Mesenchymal stem cell (in vitro differentiated cells and primary cell): ENCODE data around the gene PLCB1. TPM values are rescaled to one million over a fixed set of nuclear protein-coding genes. Genes with fewer than 3 reads are reported as not detected.
A peak's percentile ranks its signal among the peaks of the same experiment; 100 is the strongest.

Experiments used
- DNase-seq: peaks from one replicate; pipeline ENCODE4 v3.0.0-alpha.2; 2013
- H2AFZ ChIP-seq: one replicate; pipeline ENCODE4 v1.6.1; 2013; ENCODE audit warnings: low read depth, mild to moderate bottlenecking, control low read depth, inconsistent platforms, low read length, moderate library complexity
- H2AK5ac ChIP-seq: 2 replicates; pipeline ENCODE4 v1.6.1; 2013; ENCODE audit warnings: low read length, moderate library complexity, mild to moderate bottlenecking, inconsistent platforms; ENCODE audit not compliant: severe bottlenecking
- H2BK120ac ChIP-seq: one replicate; pipeline ENCODE4 v1.6.1; 2013; ENCODE audit warnings: low read depth, mild to moderate bottlenecking, inconsistent platforms, low read length, moderate library complexity
- H2BK12ac ChIP-seq, 2 experiments: one replicate each; pipeline ENCODE4 v1.6.1; 2013; ENCODE audit warnings: inconsistent platforms in 2 of 2, low read length in 2 of 2, mild to moderate bottlenecking in 2 of 2, moderate library complexity in 2 of 2, control low read depth in 1 of 2
- H2BK15ac ChIP-seq: one replicate; pipeline ENCODE4 v1.6.1; 2013; ENCODE audit warnings: mild to moderate bottlenecking, low read depth, inconsistent platforms; ENCODE audit not compliant: poor library complexity, severe bottlenecking
- H2BK5ac ChIP-seq: 2 replicates; pipeline ENCODE4 v1.6.1; 2013; ENCODE audit warnings: low read depth, mild to moderate bottlenecking, low read length, control low read depth, inconsistent platforms; ENCODE audit not compliant: poor library complexity, severe bottlenecking
- H3K14ac ChIP-seq, 2 experiments: one replicate each; pipeline ENCODE4 v1.6.1; 2013; ENCODE audit warnings: inconsistent platforms in 2 of 2, low read length in 2 of 2, control low read depth in 1 of 2, mild to moderate bottlenecking in 1 of 2, moderate library complexity in 1 of 2
- H3K18ac ChIP-seq, 2 experiments: one replicate each; pipeline ENCODE4 v1.6.1; 2013; ENCODE audit warnings: inconsistent platforms in 2 of 2, low read length in 2 of 2, control low read depth in 1 of 2, low read depth in 1 of 2, mild to moderate bottlenecking in 1 of 2
- H3K23ac ChIP-seq, 2 experiments: one replicate each; pipeline ENCODE4 v1.6.1; 2013; ENCODE audit warnings: inconsistent platforms in 2 of 2, low read length in 2 of 2, mild to moderate bottlenecking in 2 of 2, moderate library complexity in 2 of 2, control low read depth in 1 of 2
- H3K27ac ChIP-seq: 2 replicates; pipeline ENCODE4 v1.5.1; 2013; ENCODE audit warnings: mild to moderate bottlenecking, moderate library complexity, low read length, control low read depth, inconsistent platforms; ENCODE audit not compliant: poor library complexity, severe bottlenecking
- H3K27me3 ChIP-seq, 2 experiments: 2 replicates each; pipeline versions ENCODE4 v1.6.1 to v1.7.0; 2013; ENCODE audit warnings: low read length in 2 of 2, mild to moderate bottlenecking in 2 of 2, moderate library complexity in 2 of 2, control low read depth in 1 of 2, inconsistent platforms in 1 of 2; ENCODE audit not compliant: control insufficient read depth in 1 of 2, insufficient read depth in 1 of 2
- H3K36me3 ChIP-seq, 2 experiments: 2 replicates each; pipeline versions ENCODE4 v1.6.1 to v1.7.0; 2013; ENCODE audit warnings: low read length in 2 of 2, control low read depth in 1 of 2, inconsistent platforms in 1 of 2, low read depth in 1 of 2, mild to moderate bottlenecking in 1 of 2; ENCODE audit not compliant: insufficient read depth in 2 of 2, control insufficient read depth in 1 of 2
- H3K4ac ChIP-seq, 2 experiments: one replicate each; pipeline ENCODE4 v1.6.1; 2013; ENCODE audit warnings: inconsistent platforms in 2 of 2, low read length in 2 of 2, mild to moderate bottlenecking in 2 of 2, moderate library complexity in 2 of 2, control low read depth in 1 of 2, low read depth in 1 of 2
- H3K4me1 ChIP-seq: 2 replicates; pipeline ENCODE4 v1.6.1; 2013; ENCODE audit warnings: low read depth, low read length, control low read depth; ENCODE audit not compliant: control insufficient read depth, insufficient read depth
- H3K4me2 ChIP-seq: 2 replicates; pipeline ENCODE4 v1.6.1; 2013; ENCODE audit warnings: low read length, mild to moderate bottlenecking, inconsistent platforms; ENCODE audit not compliant: poor library complexity, severe bottlenecking
- H3K4me3 ChIP-seq, 2 experiments: 2 replicates each; pipeline versions ENCODE4 v1.5.1 to v1.7.0; 2013; ENCODE audit warnings: low read length in 2 of 2, mild to moderate bottlenecking in 2 of 2, control low read depth in 1 of 2, low read depth in 1 of 2; ENCODE audit not compliant: insufficient read depth in 1 of 2
- H3K79me1 ChIP-seq: replicated peaks from 2 replicates; pipeline ENCODE4 v1.6.1; 2013; ENCODE audit warnings: mild to moderate bottlenecking, control low read depth, low read length, inconsistent platforms; ENCODE audit not compliant: poor library complexity, severe bottlenecking
- H3K9ac ChIP-seq: 2 replicates; pipeline ENCODE4 v1.7.0; 2013; ENCODE audit warnings: mild to moderate bottlenecking, low read length, moderate library complexity
- H3K9me3 ChIP-seq: 2 replicates; pipeline ENCODE4 v1.7.0; 2013; ENCODE audit warnings: mild to moderate bottlenecking, low read length; ENCODE audit not compliant: control insufficient read depth
- H4K8ac ChIP-seq: one replicate; pipeline ENCODE4 v1.6.1; 2013; ENCODE audit warnings: inconsistent platforms, mild to moderate bottlenecking, low read length, moderate library complexity
- H4K91ac ChIP-seq: one replicate; pipeline ENCODE4 v1.6.1; 2013; ENCODE audit warnings: mild to moderate bottlenecking, low read length, inconsistent platforms
- WGBS: methylation state at CpG from one replicate; pipeline ENCODE4 v1.1.7; 2013; ENCODE audit warnings: mixed read lengths; 5-methylcytosine and 5-hydroxymethylcytosine counted together
- polyA plus RNA-seq, 2 experiments: library from polyadenylated mRNA; stranded (reverse); fragments of 200-250 nt; gene quantifications; one replicate each; pipeline ENCODE4 v1.2.3, GENCODE V29; 2013

PLCB1 gene
- polyA plus RNA-seq (2013, experiment 1 of 2): 15.1 TPM
- polyA plus RNA-seq (2013, experiment 2 of 2): 15.5 TPM

- 2% methylated on average over 45 of the region's 65 CpGs for WGBS
- Histone ChIP-seq H3K9ac (peak within 1 kb of the TSS; percentile 85), H3K4me3 (peak within 1 kb of the TSS; percentile 70 to 91), H3K36me3 (no peaks in the 10 kb centered on the region), H2AK5ac (no peak within 1 kb of the TSS), H3K79me1 (peaks cover 3% of the 10 kb centered on the region), H2BK12ac (peak within 1 kb of the TSS in 1 of 2 experiments; percentile 86), H3K27ac (no peak within 1 kb of the TSS), H2AFZ (no peak within 1 kb of the TSS), H2BK15ac (peak within 1 kb of the TSS; percentile 74), H3K4me2 (peak within 1 kb of the TSS; percentile 95), H2BK5ac (no peak within 1 kb of the TSS), H3K4me1 (peaks cover 10% of the 10 kb centered on the region), H3K18ac (peak within 1 kb of the TSS; percentile 77 to 85), H3K23ac (no peak within 1 kb of the TSS), H4K8ac (no peak within 1 kb of the TSS), H3K27me3 (peaks cover 3 to 25% of the 10 kb centered on the region in 2 experiments), H3K4ac (peak within 1 kb of the TSS in 1 of 2 experiments; percentile 35), H4K91ac (no peak within 1 kb of the TSS), H2BK120ac (peak within 1 kb of the TSS; percentile 36), H3K9me3 (no peaks in the 10 kb centered on the region), H3K14ac (peak within 1 kb of the TSS in 1 of 2 experiments; percentile 27)
- DNase-seq: peak; percentile 84
These were observed at the start of gene PLCB1 for GRCh38 chr20:8131598-8132483. Gene PLCB1, plus strand, starts transcription at chr20:8132266. Its CDS starts 386 bp downstream, at chr20:8132652.

GRCh38 chr20:8082989-8083388 lies 49.1 kb upstream of the PLCB1 start:
- DNase-seq: peak; percentile 70
- Histone ChIP-seq H3K79me1 (no peaks in the 10 kb centered on the region), H3K27ac (no peak overlapping the region), H3K14ac (no peak overlapping the region), H4K91ac (no peak overlapping the region), H3K4me2 (no peak overlapping the region), H3K4me3 (no peak overlapping the region), H3K36me3 (no peaks in the 10 kb centered on the region), H3K27me3 (no peaks in the 10 kb centered on the region), H2BK5ac (no peak overlapping the region), H4K8ac (no peak overlapping the region), H2BK15ac (no peak overlapping the region), H3K23ac (no peak overlapping the region), H3K4me1 (no peaks in the 10 kb centered on the region), H3K9me3 (no peaks in the 10 kb centered on the region), H2BK120ac (no peak overlapping the region), H2AFZ (no peak overlapping the region), H3K18ac (no peak overlapping the region), H2AK5ac (no peak overlapping the region), H3K9ac (no peak overlapping the region), H3K4ac (no peak overlapping the region), H2BK12ac (no peak overlapping the region)

- 84% methylated on average over 5 of the region's 5 CpGs for WGBS
These were observed 42.4 kb upstream of the PLCB1 start for GRCh38 chr20:8089668-8090067.

GRCh38 chr20:8094415-8094818 lies 37.6 kb upstream of the PLCB1 start:
- Histone ChIP-seq H3K27me3 (no peaks in the 10 kb centered on the region), H3K9ac (peak overlapping the region; percentile 59), H2BK5ac (no peak overlapping the region), H3K79me1 (no peaks in the 10 kb centered on the region), H3K36me3 (no peaks in the 10 kb centered on the region), H2BK120ac (no peak overlapping the region), H3K4me1 (no peaks in the 10 kb centered on the region), H4K91ac (no peak overlapping the region), H3K4ac (no peak overlapping the region), H3K9me3 (no peaks in the 10 kb centered on the region), H4K8ac (no peak overlapping the region), H3K23ac (no peak overlapping the region), H2BK15ac (no peak overlapping the region), H3K4me2 (no peak overlapping the region), H3K18ac (no peak overlapping the region), H3K27ac (no peak overlapping the region), H2AK5ac (no peak overlapping the region), H2BK12ac (no peak overlapping the region), H3K14ac (no peak overlapping the region), H2AFZ (no peak overlapping the region), H3K4me3 (no peak overlapping the region)
- DNase-seq: peak; percentile 22
- 64% methylated on average over 1 of the region's 1 CpG for WGBS

More at GRCh38 chr20:8089668-8090067, 42.4 kb upstream of the PLCB1 start:
- Histone ChIP-seq H3K4me1 (no peaks in the 10 kb centered on the region), H3K4ac (no peak overlapping the region), H3K9ac (no peak overlapping the region), H3K36me3 (no peaks in the 10 kb centered on the region), H2BK120ac (no peak overlapping the region), H3K27ac (no peak overlapping the region), H3K4me2 (no peak overlapping the region), H2BK15ac (no peak overlapping the region), H2AK5ac (no peak overlapping the region), H3K4me3 (no peak overlapping the region), H2AFZ (no peak overlapping the region), H3K14ac (no peak overlapping the region), H3K27me3 (no peaks in the 10 kb centered on the region), H4K91ac (no peak overlapping the region), H3K23ac (no peak overlapping the region), H2BK12ac (no peak overlapping the region), H3K18ac (no peak overlapping the region), H3K9me3 (no peaks in the 10 kb centered on the region), H4K8ac (no peak overlapping the region), H3K79me1 (no peaks in the 10 kb centered on the region), H2BK5ac (no peak overlapping the region)
- DNase-seq: peak; percentile 13
